Epithelial cell of esophagus (primary cell): ENCODE data around the gene IFIT3.
A peak's percentile ranks its signal among the peaks of the same experiment; 100 is the strongest.

Experiments used
- DNase-seq: peaks from one replicate; pipeline ENCODE4 v3.0.0; 2010; ENCODE audit warnings: low read depth
- H3K4me3 ChIP-seq: 2 replicates; pipeline ENCODE4 v1.5.1; 2011; ENCODE audit warnings: mild to moderate bottlenecking, low read length, control low read depth
- CTCF ChIP-seq: IDR thresholded peaks from 2 replicates; pipeline ENCODE4 v1.5.1; 2011; ENCODE audit warnings: low read depth, mild to moderate bottlenecking, low read length, control low read depth, inconsistent platforms; ENCODE audit not compliant: insufficient read depth; ENCODE audit errors: missing control alignments

The IFIT3 gene

DNA sequence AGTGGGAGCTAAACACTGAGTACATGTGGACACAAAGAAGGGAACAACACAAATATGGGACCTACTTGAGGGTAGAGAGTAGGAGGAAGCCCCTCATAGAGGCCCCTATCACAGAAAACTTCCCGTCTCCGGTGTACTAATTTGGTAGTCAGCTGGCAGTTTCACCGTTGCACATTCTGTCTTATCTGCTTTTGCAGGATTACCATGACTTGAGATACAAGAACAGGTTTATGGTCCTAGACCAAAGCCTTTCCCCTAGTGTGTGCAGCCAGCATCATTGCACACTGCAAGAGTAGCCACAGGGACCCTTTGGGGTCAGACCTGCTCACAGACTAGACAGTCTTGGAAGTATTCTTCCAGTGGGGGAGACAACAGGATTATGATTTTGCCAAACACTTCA, 44.2 kb downstream of the IFIT3 start:
- no peak for TF ChIP-seq CTCF
- DNase-seq: no peak
- H3K4me3 ChIP-seq: no peak overlapping the region

GRCh38 chr10:89373916-89374711, 46.3 kb downstream of the IFIT3 start:
- DNase-seq: peak; percentile 81
- TF ChIP-seq CTCF: no peak
- H3K4me3 ChIP-seq: no peak overlapping the region

GRCh38 chr10:89374713-89375141, 46.9 kb downstream of the IFIT3 start:
- H3K4me3 ChIP-seq: no peak overlapping the region
- DNase-seq: no peak
- TF ChIP-seq CTCF: no peak

DNA sequence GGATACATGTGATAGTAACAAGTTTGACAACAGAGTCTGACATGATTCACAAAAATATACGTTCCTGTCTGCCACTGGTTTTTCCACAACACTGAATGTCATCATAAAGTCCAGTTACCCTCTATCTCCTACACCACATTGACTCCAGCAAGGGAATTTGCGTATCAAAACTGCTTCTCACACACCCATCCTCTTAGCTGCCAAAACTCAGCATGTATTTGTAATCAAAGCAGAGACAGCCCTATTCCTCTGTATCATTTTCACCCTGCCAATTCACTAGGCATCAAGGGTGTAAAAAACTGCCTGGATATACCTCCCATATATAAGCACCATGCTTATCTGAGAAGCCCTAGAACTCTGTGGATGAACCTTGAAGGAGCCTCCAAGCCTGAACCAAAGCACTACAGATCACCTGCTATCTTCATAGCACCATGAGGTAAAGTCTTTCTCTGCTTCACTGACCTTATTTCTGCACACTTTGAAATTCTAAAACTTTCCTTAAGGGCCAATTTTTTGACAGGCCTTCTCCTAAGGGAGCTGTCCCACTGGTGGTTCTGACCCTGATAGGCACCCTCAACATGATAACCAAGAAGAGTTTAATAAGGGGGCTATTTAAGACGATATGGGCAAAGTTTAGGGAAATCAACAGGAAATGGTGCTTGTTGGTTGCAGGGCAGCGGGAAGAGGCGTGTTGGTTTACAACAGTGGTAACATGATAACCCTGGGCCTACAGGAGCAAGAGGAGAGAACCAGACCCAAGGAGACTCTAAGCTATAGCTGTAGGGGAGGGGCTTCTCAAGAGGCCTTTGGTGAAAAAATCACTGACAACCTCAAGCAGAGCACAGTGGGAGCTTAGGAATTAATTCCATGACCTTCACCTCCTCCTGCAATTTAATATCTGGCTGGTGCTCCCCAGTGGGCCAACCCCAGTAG, 50.2 kb downstream of the IFIT3 start, which contains the start of gene IFIT1B:
Gene IFIT1B, plus strand, starts transcription at position 352 of the 933 bp plus-strand sequence. Its CDS starts 80 bp downstream, at position 432.
- no peak for DNase-seq
- TF ChIP-seq CTCF: no peak
- H3K4me3 ChIP-seq: no peak within 1 kb of the TSS

- TF ChIP-seq CTCF: no peak
- H3K4me3 ChIP-seq: no peak overlapping the region
- DNase-seq: no peak
Measured at GRCh38 chr10:89379103-89379502, 51.3 kb downstream of the IFIT3 start.

GRCh38 chr10:89382757-89383156, 55.0 kb downstream of the IFIT3 start:
- no peak for TF ChIP-seq CTCF
- no peak overlapping the region for H3K4me3 ChIP-seq
- DNase-seq: peak; percentile 53
